ENCODE data around the gene PCDHGA1. TPM values are rescaled to one million over a fixed set of nuclear protein-coding genes. Genes with fewer than 3 reads are reported as not detected.
"Not testable (repeated sequence)": the region's sequence is repeated elsewhere in the genome, so short reads cannot be mapped to it uniquely, and the experiment has no call there.

The PCDHGA1 gene
- total and polyA plus RNA-seq, 2 of the 4 experiments (the other 2 are of a cell fraction): 0.90 to 0.92 TPM

GRCh38 chr5:141316963-141317362 lies 13.4 kb upstream of the PCDHGA1 start:
- peaks cover 15 to 17% of the 10 kb centered on the region in 2 experiments for H3K79me1 ChIP-seq (ENCODE audit: low read depth in 1 of 2, low read length in 2 of 2)
- H3K14ac ChIP-seq (replicated peaks; ENCODE audit: low read depth, low read length); H3K4me3 ChIP-seq (ENCODE audit: insufficient read depth, low read depth, low read length); H3K23ac ChIP-seq (ENCODE audit: low read depth, low read length); dilution Hi-C loops (cut with HindIII; ENCODE audit: low sequenced_read_pairs, unreplicated experiment); BruUV-seq (replicated peaks); H3K27me3 ChIP-seq (ENCODE audit: control insufficient read depth, insufficient read depth, low read length); H3K4ac ChIP-seq (ENCODE audit: low read depth, low read length); CTCF ChIA-PET; H3K27ac ChIP-seq (ENCODE audit: insufficient read depth, low read length); H4K8ac ChIP-seq (ENCODE audit: low read depth in 2 of 2, low read length in 2 of 2); H2AK9ac ChIP-seq (replicated peaks; ENCODE audit: low read depth, low read length, poor library complexity); H3K4me2 ChIP-seq (ENCODE audit: low read depth, low read length); H2BK20ac ChIP-seq (ENCODE audit: low read depth, low read length); in situ Hi-C loops (cut with MboI; ENCODE audit: low sequenced_read_pairs); H2AFZ ChIP-seq (replicated peaks; ENCODE audit: low read length, poor library complexity); H3K9me1 ChIP-seq (ENCODE audit: insufficient read depth, low read length); H2BK5ac ChIP-seq (ENCODE audit: low read depth, low read length, poor library complexity, severe bottlenecking); H3K56ac ChIP-seq (ENCODE audit: extremely low read depth, insufficient read depth, low read length); POLR2A ChIA-PET (ENCODE audit: unreplicated experiment); H3K9ac ChIP-seq (ENCODE audit: low read depth, low read length); H4K91ac ChIP-seq (ENCODE audit: insufficient read depth, low read depth, low read length); H2BK15ac ChIP-seq (ENCODE audit: low read depth, low read length); ATAC-seq (ENCODE audit: low read depth); intact Hi-C loops (cut with micrococcal nuclease); H4K5ac ChIP-seq (ENCODE audit: low read depth, low read length); DNase-seq; H2AK5ac ChIP-seq (ENCODE audit: low read depth, low read length); H4K20me1 ChIP-seq (ENCODE audit: insufficient read depth, low read length); H3K4me1 ChIP-seq (ENCODE audit: control insufficient read depth, insufficient read depth, low read length); H3K18ac ChIP-seq (ENCODE audit: low read depth, low read length); H2BK120ac ChIP-seq (ENCODE audit: low read depth, low read length): not testable (repeated sequence)
- TF ChIP-seq MAFK (IDR thresholded peaks at IDR 0.05; ENCODE audit: low read depth, low read length): peak; percentile 22; the same call in 1 of the 2 replicates
- peaks cover 12% of the 10 kb centered on the region for H3K36me3 ChIP-seq (ENCODE audit: control insufficient read depth, insufficient read depth, low read length)
- no CpG with 5 or more reads among the region's 4 CpGs for WGBS, 2 experiments (ENCODE audit: extremely low coverage in 2 of 2, insufficient read length in 1 of 2)
- peaks cover 50% of the 10 kb centered on the region for H3K9me3 ChIP-seq (ENCODE audit: control insufficient read depth, insufficient read depth, low read length)
